Spleen (tissue), 7 donors: Measurements from ENCODE around the gene PRKG1.

Experiments used
- POLR2A ChIP-seq, 3 donors: fragments of 450-650 bp; IDR thresholded peaks; one replicate each; pipeline ENCODE4 v1.5.1; 2017; ENCODE audit warnings: antibody characterized with exemption in 3 of 3, mild to moderate bottlenecking in 1 of 3
- POLR2AphosphoS5 ChIP-seq, 3 donors: sonication (generic); formaldehyde crosslinking; IDR thresholded peaks; one replicate each; pipeline ENCODE4 v1.5.1; 2017; ENCODE audit warnings: antibody characterized with exemption in 3 of 3
- TF ChIP-seq, protein P1 (sequence below), 11 experiments: fragments of 200-600 bp in 7 of 11; fragments of 450-650 bp in 4 of 11; sonication (generic) in 4 of 11; IDR thresholded peaks in 8 of 11; conservative IDR thresholded peaks in 3 of 11; 1 replicate in 7 of 11; 2 replicates in 4 of 11; pipeline versions ENCODE4 v1.4.0 to v1.8.0; 2016 to 2021; ENCODE audit warnings: antibody characterized with exemption in 11 of 11, inconsistent platforms in 4 of 11, mild to moderate bottlenecking in 1 of 11
- donor health status: DM: no; HTN: no; CAD: no; lungs with moderate emphysema.
- donor health status: DM: no; HTN: no; CAD: no.
- donor health status: DM: no; HTN: no; CAD: no.

DNA sequence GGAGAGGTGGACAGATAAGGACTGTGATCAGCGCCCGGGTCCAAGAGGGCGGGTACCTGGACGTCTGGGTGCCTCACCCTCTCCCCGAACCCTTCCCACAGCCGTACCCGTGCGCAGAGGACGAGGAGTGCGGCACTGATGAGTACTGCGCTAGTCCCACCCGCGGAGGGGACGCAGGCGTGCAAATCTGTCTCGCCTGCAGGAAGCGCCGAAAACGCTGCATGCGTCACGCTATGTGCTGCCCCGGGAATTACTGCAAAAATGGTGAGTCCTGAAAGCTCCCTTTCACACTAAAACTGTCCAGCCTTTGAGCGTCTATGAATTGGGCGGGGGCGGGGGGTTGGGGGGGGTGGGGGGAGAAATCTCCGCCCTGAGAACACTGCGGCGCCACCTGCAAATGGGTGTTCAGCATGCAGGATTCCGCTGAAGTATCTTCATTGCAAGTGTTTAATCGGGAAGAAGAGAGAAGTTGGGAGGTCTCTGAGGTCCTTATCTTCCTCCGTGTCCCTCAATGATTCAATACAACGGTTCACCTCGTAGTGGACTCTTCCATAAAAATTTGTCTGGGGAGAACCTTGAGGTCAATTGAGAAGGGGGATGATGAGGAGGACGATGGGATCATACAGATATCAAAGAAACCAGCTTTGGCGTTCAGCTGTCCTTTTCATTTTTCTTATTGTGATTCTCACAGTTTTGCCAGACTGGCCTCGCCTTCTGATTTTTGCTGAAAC lies 1240.7 kb downstream of the PRKG1 start:
- TF ChIP-seq, protein P1, sequence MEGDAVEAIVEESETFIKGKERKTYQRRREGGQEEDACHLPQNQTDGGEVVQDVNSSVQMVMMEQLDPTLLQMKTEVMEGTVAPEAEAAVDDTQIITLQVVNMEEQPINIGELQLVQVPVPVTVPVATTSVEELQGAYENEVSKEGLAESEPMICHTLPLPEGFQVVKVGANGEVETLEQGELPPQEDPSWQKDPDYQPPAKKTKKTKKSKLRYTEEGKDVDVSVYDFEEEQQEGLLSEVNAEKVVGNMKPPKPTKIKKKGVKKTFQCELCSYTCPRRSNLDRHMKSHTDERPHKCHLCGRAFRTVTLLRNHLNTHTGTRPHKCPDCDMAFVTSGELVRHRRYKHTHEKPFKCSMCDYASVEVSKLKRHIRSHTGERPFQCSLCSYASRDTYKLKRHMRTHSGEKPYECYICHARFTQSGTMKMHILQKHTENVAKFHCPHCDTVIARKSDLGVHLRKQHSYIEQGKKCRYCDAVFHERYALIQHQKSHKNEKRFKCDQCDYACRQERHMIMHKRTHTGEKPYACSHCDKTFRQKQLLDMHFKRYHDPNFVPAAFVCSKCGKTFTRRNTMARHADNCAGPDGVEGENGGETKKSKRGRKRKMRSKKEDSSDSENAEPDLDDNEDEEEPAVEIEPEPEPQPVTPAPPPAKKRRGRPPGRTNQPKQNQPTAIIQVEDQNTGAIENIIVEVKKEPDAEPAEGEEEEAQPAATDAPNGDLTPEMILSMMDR (IDR thresholded peaks at IDR 0.05 in 8 of 11, conservative IDR thresholded peaks at IDR 0.05 in 3 of 11): no peak
- TF ChIP-seq POLR2A (IDR thresholded peaks at IDR 0.05) (no peak), POLR2AphosphoS5 (IDR thresholded peaks at IDR 0.05) (no peak)
